ENCODE measurements around the gene CREB3L2.

The CREB3L2 gene

GRCh38 chr7:138008588-138009349 is 6.9 kb upstream of the CREB3L2 start:
- DNase-seq: peak; percentile 70

- no peak for DNase-seq
These were observed 6.2 kb upstream of the CREB3L2 start for GRCh38 chr7:138008019-138008587.

GRCh38 chr7:138006106-138006505 is 4.2 kb upstream of the CREB3L2 start:
- no peak for DNase-seq

GRCh38 chr7:138004936-138005335 is 3.0 kb upstream of the CREB3L2 start:
- DNase-seq: no peak

- no peak for DNase-seq
These were observed 2.2 kb upstream of the CREB3L2 start for GRCh38 chr7:138004046-138004445.

- no peak for DNase-seq
These were observed 923 bp upstream of the CREB3L2 start for GRCh38 chr7:138002828-138003189.

- DNase-seq: peak; percentile 100
These were observed 376 bp upstream of the CREB3L2 start for GRCh38 chr7:138002096-138002827.

- peak; percentile 72 for DNase-seq
These were observed 1.7 kb downstream of the CREB3L2 start for GRCh38 chr7:138000081-138000701.

GRCh38 chr7:137999496-138000080 is 2.3 kb downstream of the CREB3L2 start:
- no peak for DNase-seq

GRCh38 chr7:137998250-137998649 is 3.6 kb downstream of the CREB3L2 start:
- DNase-seq: no peak

- DNase-seq: no peak
These were observed 5.0 kb downstream of the CREB3L2 start for GRCh38 chr7:137996871-137997270.

- DNase-seq: no peak
These were observed 5.5 kb downstream of the CREB3L2 start for GRCh38 chr7:137996386-137996851.

- no peak for DNase-seq
These were observed 7.7 kb downstream of the CREB3L2 start for GRCh38 chr7:137994216-137994615.

- no peak for DNase-seq
These were observed 8.5 kb downstream of the CREB3L2 start for GRCh38 chr7:137993395-137993743.

GRCh38 chr7:137992550-137993394 is 9.1 kb downstream of the CREB3L2 start:
- DNase-seq: no peak

GRCh38 chr7:137992104-137992549 is 9.8 kb downstream of the CREB3L2 start:
- no peak for DNase-seq

GRCh38 chr7:137990251-137990941 is 11.5 kb downstream of the CREB3L2 start:
- no peak for DNase-seq

GRCh38 chr7:137989590-137989989 is 12.3 kb downstream of the CREB3L2 start:
- no peak for DNase-seq

GRCh38 chr7:137989094-137989493 is 12.8 kb downstream of the CREB3L2 start:
- DNase-seq: no peak

- DNase-seq: no peak
These were observed 13.9 kb downstream of the CREB3L2 start for GRCh38 chr7:137987968-137988367.

GRCh38 chr7:137987563-137987962 is 14.3 kb downstream of the CREB3L2 start:
- DNase-seq: no peak

GRCh38 chr7:137987018-137987349 is 14.9 kb downstream of the CREB3L2 start:
- DNase-seq: no peak
